Measurements from ENCODE around the gene CD72.

Gene CD72, protein sequence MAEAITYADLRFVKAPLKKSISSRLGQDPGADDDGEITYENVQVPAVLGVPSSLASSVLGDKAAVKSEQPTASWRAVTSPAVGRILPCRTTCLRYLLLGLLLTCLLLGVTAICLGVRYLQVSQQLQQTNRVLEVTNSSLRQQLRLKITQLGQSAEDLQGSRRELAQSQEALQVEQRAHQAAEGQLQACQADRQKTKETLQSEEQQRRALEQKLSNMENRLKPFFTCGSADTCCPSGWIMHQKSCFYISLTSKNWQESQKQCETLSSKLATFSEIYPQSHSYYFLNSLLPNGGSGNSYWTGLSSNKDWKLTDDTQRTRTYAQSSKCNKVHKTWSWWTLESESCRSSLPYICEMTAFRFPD

DNA sequence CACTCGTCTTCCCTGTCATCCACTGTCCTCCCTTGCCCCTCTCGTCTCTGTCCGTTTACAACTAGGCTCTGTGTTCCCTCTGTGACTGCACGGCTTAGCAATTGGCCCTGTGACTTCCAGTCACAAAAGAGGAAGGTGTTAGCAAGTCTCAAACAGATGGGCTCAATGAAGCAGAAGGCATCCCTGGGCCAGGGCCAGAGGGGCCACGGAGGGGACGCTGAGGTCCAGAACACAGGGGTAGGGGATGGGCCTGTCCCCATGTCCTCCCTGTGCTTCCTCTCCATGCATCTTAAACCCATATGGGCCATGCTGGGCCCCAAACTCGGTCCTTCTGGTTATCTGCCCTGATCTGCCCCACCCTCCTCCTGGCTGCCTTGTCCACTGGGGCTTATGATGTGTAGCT lies at the start of gene CD72:
CD72 (minus strand) TSS at position 89 of the 403 bp plus-strand sequence. CDS start 110 bp downstream, outside the sequence.
- DNase-seq (ENCODE audit: extremely low read depth in 1 of 2, low read depth in 1 of 2), result no peak

DNA sequence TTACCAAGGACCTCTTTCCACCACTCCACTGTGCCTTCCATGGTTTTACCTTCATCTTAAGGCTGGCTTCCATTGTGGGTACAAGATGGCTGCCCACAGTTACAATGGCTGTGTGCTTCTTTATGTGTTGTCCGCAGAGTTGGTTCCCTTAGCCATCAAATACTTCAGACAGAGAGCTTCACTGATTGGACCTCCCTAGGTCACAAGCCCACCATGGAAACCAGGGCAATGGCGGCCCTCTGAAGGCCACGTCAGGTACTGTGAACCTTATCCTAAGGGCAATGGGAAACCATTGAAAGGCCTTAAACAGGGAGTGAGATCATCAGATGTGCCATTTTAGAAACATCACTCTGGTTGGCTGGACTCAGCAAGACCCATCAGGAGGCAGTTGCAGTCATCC lies 49.7 kb upstream of the CD72 start:
- no peak for DNase-seq (ENCODE audit: extremely low read depth in 1 of 2, low read depth in 1 of 2)

DNA sequence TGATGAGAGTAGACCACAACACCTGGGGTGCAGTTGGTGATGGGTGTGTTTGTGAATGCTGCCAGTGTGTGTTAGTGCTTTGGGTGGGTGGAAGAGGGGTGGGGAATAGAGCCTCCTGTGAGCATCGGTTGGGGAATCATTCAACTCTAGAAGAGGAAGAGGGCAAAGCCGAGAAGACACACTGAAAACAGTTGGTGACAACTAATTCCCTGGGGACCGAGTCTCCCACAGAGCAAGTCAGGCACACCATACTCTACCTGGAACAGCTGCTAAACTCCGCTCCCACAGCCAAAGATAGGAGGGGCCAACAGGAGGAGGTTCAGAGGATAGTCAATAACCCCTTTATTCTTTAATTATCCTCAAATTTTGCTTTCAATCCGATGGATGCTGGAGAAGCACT lies 48.3 kb upstream of the CD72 start:
- DNase-seq (ENCODE audit: extremely low read depth in 1 of 2, low read depth in 1 of 2), result no peak

DNA sequence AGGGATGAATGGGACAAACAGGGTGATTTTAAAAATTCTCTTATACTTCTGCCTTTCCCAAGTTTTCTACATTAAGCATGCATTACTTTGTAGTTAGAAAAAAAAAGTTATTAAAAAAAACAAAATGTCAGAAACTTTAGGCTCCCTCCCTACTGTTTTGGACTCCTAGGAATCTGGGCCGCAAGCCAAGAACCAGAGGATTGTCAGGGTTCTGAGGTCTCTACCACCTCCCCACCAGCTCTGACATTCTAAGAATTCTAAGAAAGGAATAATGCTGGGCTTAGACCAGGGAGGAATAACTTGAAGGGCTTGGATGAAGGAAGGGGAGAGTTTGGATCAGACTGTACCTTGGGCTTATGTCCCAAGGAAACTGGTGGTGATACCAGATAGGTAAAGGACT lies 47.8 kb upstream of the CD72 start:
- DNase-seq (ENCODE audit: extremely low read depth in 1 of 2, low read depth in 1 of 2), result no peak

DNA sequence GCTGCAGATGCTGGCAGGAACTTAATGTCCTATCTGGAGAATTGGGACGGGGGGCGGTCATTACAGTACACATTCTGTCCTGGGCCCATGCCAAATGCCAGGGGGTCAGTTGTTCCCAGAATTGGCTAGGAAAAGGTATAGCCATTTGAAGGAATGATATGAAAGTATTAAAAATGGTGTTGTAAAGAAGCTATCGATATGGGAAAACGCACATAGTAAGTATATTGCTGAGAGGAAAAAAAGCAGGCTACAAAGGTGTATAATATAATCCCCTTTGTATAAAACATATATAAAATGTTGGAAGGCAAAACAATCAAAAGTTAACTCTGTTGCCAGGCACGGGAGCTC lies 47.2 kb upstream of the CD72 start:
- DNase-seq (ENCODE audit: extremely low read depth in 1 of 2, low read depth in 1 of 2), result no peak

DNA sequence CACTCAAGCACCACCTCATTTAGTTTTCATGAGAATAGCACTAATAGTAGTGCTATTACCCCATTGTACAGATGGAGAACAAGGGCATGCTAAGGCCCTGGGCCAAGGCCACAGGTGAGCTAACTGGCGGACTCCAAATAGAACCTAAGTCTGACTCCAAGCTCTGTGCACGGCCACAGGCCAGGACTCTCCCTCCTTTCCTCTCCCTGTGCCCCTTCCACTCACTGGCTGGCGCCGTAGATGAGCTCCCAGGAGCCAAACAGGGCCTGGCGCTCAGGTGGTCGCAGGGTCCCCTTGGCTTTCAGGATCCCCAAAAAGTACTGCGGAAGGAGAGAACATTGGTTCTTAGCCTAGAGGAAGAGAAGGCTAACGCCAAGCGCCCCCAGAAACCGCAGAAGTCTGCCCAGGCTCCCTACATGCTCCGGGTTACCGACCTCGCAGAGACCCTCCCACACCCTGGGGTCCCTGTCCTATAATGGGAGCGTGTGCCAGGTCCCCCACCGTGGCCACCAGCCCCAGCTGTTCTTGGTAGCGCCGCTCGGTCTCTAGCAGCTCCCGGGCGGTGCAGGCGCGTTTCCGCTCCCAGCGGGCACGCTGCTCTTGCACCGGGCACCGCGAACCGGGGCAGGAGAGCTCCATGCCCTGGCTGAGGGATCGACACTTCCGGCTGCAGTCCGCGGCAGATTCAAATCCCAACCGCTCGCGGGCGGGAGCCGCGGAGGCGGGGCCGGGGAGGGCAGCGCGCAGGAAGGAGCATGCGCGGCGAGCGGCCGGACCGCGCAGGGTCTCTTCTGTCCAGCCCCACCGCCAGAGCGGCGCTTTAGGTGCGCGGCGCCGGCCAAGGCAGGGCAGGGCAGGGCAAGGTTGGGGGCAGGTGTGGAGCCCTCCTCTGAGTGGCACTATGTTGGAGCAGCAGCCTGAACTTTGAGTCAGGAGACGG lies 46.6 kb upstream of the CD72 start, which contains the start of gene ARHGEF39:
ARHGEF39 (minus strand) TSS at position 665 of the 940 bp plus-strand sequence; CDS start at position 639, 26 bp downstream.
- peak in 1 of 2 donors; percentile 43 for DNase-seq (ENCODE audit: extremely low read depth in 1 of 2, low read depth in 1 of 2)

DNA sequence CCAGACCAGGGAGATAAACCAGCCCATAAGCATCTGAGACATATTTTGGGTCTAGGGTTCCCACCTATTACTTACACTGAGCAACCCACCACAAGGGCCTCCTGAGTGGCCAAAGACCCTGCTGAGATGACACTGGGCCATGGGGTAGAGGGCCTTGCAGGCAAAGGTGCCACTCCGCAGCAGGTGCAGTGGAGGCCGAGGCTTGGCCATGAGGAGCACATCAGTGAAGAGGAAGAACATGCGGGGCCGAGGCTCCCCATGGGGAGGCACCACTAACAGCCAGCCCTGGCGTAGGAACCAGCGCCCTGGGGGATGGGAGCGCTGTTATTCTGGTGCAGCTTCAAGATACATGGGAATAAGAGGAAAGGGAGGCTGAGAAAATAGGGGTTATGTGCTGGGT lies 44.2 kb upstream of the CD72 start:
- DNase-seq (ENCODE audit: extremely low read depth in 1 of 2, low read depth in 1 of 2), result no peak

DNA sequence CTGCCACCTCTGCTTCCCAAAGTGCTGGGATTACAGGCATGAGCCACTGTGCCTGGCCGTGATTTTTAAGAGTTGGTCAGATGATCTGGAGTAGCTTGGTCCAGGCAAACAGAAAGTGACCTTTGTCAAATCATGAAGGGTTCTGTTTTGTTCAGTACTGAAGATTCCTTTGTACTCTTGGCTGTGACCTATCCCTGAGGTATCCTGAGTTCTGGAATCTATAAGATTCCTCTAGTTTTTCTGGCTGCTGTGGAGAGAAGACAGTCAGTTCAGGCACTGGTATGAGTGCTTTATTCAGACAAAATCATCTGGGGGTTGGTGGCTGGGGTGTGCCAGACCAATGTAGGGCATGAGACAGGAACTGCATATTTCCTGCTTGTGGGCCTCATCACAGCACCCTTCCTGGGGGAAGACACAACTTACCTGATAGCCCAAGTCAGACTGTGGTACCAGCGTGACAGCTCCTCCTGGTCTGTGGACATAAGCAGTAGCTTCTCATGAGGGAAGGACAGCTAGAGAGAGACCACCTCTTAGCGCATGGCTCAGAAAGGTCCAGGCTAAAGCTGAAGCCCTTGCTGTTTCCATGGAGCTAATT lies 43.6 kb upstream of the CD72 start:
- DNase-seq (ENCODE audit: extremely low read depth in 1 of 2, low read depth in 1 of 2), result no peak

DNA sequence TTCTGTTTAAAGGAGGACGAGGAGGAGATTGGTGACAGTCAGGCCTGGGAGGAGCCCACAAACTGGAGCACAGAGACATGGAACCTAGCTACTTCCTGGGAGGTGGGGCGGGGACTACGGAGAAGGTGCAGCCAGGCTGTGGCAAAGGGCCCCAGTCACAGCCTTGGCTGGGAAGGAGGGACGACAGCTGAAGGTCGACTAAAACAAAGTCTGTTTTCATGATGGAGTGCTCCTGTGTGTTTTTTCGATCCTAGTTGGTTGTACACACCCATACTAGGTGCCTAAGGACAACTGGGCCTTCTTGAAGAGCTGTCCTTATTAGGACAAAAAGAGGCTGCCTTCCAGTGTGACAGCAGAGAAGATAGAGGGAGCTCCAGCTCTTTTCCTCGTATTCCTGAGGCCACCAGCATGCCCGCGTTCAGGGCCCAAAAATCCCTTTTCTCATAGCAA lies 42.8 kb upstream of the CD72 start:
- DNase-seq (ENCODE audit: extremely low read depth in 1 of 2, low read depth in 1 of 2), result no peak

DNA sequence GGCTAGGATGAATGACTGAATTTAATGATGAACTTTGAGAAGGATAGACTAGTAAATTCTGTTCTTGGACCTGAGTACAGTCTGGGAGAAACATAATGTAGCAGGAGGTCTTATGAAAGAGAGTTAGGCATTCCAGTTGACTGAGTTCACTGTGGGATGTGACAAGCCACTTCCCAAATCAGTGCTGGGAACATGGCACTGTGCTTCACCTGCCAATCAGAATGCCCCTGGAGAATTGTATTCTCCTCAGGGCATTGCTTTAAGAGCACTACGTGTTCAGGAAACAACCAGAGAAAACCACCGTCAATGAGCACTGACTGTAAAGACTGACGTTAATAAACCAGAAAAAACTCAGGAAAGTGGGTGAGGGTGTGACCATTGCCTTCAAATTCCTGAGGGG lies 41.1 kb upstream of the CD72 start:
- DNase-seq (ENCODE audit: extremely low read depth in 1 of 2, low read depth in 1 of 2), result no peak

DNA sequence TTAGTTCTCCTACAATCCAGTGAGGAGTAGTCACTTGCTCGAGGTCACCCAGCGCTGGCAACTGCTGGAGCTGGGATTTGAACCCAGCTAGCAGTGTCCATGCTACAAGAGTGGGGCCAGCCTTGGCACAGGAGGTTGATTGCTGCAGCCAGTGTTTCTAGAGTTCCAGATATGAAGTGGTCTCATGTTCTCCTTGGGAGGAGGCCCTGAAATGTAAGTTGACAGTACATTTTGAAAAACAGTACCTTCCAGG lies 40.7 kb upstream of the CD72 start:
- no peak for DNase-seq (ENCODE audit: extremely low read depth in 1 of 2, low read depth in 1 of 2)

DNA sequence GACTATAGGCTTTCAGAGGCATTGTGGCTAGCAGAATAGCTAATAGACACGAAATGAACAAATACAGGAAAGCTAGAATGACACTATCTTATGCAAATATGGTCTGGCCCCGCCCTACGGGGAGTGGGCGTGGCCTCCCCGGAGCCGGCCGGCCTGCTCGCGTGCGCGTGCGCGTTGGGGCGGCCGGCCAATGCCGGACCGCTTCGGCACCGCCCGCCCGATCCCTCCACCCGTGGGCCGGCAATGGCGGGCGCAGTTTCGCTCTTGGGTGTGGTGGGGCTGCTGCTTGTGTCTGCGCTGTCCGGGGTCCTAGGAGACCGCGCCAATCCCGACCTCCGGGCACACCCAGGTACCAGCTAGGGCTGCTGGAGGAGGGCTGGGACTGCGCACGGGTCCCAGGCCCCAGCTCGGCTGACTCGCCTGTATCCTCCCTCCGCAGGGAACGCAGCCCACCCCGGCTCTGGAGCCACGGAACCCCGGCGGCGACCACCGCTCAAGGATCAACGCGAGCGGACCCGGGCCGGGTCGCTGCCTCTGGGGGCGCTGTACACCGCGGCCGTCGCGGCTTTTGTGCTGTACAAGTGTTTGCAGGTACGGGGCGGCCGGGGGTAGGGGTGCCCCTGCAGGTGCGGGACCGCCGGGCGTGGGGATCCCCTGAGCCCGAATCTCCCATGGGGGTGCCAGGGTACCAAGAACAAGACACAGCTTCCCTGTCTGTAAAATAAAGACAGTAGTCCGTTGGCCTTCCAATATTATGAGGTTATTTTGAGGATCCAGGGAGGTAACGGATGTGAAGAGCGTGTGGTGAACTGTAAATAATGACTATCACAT lies 40.1 kb upstream of the CD72 start, which contains the start of gene CCDC107:
CCDC107 (plus strand) TSS at position 156 of the 831 bp plus-strand sequence; CDS start at position 244, 88 bp downstream.
- peak; percentile 48 to 76 for DNase-seq (ENCODE audit: extremely low read depth in 1 of 2, low read depth in 1 of 2)

DNA sequence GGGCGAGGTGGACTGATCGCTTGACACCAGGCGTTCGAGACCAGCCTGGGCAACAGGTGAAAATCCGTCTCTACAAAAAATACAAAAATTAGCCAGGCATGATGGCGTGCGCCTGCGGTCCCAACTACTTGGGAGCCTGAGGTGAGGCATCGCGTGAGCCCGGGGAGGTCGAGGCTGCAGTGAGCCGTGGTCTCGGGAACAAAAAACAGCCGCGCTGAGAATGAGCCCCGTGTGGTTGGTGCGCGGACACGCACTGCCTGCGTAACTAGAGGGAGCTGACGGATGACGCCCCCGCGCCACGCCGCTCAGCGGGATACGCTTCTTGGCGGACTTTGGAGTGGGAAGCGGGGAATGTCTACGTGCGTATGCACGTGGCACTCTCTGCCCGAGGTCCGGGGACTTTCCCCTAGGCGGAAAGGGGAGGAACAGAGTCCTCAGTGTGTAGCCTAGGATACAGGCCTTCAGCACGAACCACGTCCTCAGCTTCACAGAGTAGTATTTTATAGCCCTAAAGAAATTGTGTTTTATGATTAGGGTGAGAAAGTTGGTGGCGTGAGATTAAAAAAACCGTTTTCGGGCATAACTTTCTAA lies 39.4 kb upstream of the CD72 start, which contains the start of gene RMRP:
RMRP (minus strand) TSS at position 474 of the 591 bp plus-strand sequence.
- DNase-seq (ENCODE audit: extremely low read depth in 1 of 2, low read depth in 1 of 2), result peak; percentile 72 to 78

DNA sequence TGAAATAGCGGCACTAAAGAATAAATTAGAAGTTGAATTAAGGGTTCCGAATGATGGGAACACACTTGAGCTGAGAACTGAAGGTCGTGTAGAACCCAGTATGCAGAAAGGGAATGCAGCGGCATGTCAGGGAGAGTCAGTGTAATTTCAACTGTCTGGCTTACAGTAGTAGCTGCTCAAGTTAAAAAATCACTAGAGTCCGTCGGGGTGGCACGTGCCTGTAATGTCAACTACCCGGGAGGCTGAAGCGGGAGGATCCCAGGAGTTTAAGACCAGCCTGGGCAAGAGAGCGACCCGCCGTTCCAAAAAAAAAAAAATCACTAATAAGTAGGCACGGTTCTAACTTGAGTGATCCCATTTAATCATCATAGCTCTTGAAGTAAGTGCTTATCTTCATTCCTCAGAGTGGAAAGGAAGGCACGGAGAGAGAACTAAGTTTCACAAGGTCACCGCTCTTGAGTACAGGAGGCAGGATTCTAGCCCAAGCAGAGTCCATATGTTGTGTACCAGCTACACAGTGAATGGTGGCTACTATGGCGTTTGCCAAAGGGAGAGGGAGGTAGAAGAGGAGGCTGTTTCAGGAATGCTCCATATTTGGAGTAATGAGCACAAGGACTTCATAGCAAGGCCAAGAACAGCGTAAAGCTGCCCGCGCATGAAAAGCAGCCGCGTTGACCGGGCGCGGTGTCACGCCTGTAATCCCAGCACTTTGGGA lies 38.8 kb upstream of the CD72 start:
- DNase-seq (ENCODE audit: extremely low read depth in 1 of 2, low read depth in 1 of 2), result no peak

DNA sequence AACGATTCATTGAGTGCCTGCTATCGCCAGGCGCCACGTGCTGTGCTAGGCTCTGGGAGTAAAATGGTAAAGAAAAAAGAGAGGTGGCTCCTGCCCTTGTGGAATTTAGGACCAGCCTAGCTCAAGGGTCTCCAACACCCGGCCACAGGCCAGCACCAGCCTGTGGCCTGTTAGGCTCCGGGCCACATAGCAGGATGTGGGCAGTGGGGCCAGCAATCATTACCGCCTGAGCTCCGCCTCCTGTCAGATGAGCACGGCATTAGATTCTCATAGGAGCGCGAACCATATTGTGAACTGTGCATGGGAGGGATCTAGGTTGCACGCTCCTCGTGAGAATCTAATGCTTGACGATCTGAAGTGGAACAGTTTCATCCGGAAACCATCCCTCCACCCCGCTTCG lies 38.1 kb upstream of the CD72 start:
- DNase-seq (ENCODE audit: extremely low read depth in 1 of 2, low read depth in 1 of 2), result no peak

DNA sequence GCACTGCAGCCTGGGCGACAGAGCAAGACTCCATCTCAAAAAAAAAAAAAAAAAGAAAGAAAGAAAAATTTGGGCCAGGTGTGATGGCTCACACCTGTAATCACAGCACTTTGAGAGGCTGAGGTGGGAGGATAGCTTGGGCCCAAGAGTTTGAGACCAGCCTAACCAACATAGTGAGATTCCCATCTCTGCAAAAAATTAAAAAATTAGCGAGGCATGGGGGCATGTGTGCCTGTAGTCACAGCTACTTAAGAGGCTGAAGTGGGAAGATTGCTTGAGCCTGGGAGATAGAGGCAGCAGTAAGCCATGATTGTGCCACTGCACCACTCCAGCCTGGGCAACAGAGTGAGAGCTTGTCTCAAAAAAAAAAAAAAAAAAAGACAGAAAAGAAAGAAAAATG lies 35.4 kb upstream of the CD72 start:
- DNase-seq (ENCODE audit: extremely low read depth in 1 of 2, low read depth in 1 of 2), result no peak

DNA sequence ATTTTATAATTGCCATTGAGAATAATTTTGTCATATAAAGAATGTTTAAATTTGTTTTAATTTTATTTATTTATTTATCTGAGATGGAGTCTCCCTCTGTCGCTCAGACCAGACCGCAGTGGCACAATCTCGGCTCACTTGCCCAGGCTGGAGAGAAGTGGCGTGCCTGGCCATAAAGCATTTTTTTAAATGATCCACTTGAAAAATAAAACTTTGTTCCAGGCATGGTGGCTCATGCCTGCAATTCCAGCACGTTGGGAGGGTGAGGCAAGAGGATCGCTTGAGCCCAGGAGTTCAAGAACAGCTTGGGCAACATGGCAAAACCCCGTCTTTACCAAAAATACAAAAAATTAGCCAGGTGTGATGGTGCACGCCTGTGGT lies 34.6 kb upstream of the CD72 start:
- DNase-seq (ENCODE audit: extremely low read depth in 1 of 2, low read depth in 1 of 2), result no peak

DNA sequence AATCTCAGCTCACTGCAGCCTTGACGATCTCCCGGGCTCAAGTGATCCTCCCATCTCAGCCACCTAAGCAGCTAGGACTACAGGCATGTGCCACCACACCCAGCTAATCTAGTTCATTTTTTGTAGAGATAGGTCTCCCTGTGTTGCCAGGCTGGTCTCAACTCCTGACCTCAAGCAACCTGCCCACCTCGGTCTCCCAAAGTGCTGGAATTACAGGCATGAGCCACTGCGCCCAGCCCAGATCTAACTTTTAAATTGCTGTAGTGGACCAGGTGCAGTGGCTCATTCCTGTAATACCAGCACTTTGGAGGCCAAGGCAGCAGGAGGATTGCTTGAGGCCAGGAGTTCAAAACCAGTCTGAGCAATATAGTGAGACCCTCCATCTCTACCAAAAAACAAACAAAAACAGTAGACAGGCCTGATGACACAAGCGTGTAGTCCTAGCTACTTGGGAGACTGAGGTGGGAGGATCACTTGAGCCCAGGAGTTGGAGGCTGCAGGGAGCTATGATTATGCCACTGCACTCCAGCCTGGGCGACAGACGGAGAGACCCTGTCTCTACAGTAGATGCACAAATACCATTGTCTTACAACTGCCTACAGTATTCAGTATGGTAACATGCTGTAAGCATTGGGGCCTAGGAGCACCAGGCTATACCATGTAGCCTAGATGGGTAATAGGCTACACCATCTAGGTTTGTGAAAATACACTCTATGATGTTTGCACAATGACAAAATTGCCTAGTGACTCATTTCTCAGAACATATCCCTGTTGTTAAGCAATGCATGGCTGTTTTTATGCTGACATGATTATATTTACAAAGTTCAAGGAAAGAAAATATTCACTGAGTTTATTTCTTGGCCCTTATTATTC lies 34.0 kb upstream of the CD72 start:
- DNase-seq (ENCODE audit: extremely low read depth in 1 of 2, low read depth in 1 of 2), result no peak

Measured in activated CD8-positive, alpha-beta memory T cell treated with anti-CD3 and anti-CD28 coated beads for 1 hour (primary cell).